HG03565 (cell line): ENCODE results near the gene CITED4.

Experiments used
- ATAC-seq: cut with Tn5 transposase; IDR thresholded peaks from one replicate; pipeline ENCODE4 v1.9.1; 2021; ENCODE audit warnings: mild to moderate bottlenecking, moderate library complexity; ENCODE audit not compliant: unreplicated experiment

The CITED4 gene

DNA sequence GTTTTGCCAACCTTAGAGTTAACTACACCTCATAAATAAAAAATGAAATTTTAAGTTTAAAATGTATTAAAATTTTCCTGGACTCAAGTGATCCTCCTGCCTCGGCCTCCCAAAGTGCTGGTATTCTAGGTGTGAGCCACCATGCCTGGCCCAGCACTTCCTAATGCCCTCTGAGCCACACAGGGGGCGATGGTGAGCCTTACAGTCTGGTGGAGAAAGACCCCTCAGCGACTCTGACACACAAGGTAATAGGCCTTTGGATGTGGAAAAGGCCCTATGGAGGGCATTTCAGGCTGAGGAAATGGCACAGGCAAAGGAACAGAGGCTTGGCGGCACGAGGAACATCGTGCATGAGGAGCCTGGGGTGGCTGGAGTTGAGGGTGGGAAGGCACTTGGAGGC, 6.7 kb downstream of the CITED4 start:
- ATAC-seq = no peak

DNA sequence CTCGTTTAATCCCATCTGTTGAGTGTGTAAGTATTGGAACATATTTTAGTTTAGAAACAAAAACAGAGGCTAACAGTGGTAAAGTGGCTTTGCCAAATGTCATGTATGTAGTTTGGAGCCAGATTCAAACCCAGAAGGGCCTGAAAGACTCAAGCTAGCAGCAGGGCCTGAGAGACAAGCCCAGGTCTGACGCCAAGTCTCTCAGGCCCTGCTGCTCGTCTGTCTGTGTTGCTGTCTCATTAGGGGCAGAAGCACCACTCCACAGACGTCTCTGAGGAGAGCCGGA, 8.3 kb downstream of the CITED4 start:
- ATAC-seq = no peak

DNA sequence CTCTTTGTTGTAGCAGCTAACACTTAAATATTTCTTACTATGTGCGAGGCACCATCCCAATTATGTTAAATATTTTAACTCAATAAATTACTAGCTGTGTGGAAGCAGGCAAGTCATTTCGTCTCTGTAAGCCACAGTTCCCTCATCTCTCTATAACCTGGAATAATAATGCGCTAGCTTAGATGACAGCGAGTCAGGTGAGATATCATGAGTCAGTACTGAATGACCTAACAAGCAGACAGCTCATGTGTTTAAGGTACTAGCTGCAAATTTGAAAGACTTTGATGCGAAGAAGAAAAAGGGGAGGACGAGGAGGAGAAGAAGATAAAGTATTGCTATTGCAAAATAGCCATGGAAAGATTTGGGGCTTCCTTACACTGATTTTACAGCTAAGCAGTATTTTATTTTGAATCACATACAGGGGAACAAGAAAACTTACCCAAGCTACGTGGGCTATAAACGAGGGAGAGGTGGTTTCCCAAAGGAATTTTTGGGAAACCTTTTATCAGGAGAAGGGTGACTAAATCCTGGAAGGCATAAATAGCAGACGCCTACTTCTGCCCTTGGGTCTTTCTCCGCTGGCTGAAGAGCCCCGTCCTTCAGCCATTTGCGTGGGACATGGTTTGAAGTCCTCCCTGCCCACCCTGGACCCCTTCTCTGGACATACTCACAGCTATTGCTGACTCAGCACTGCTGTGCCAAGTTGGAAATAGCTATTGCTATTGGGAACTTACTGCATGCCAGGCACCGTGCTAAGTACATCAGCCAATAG, 8.9 kb downstream of the CITED4 start:
- no peak for ATAC-seq

- no peak for ATAC-seq
These were observed 10.5 kb downstream of the CITED4 start for GRCh38 chr1:40851643-40852042.

GRCh38 chr1:40849801-40850592, 12.2 kb downstream of the CITED4 start:
- no peak for ATAC-seq

DNA sequence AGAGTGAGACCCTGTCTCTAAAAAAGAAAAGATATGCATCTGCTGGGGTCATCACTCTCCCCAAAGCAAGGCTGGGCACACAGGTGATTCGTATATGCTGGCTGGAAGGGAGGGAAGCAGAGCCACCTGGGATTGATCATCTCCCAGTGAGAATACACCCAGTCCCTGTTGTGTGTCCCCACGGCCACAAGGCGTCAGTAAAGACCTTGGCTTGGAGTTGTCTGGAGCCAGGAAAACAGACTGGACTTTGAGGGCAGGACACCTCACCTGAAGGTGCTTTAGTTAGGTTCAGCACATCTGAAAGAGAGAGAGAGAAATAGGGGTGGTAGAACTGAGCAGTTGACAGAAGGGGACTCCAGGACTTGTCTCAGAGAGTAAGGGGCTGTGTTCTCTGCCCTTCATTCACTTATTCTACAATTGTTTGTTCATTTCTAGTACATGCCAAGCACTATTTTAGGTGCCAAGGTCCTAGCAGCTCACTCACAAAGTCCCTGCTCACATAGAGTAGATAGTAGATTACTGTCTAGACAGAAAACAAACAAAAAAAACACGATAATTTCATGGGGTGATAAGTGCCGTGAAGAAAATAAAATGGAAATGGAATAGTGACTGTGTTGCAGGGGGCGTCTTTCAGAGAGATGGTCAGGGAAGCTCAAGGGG, 13.5 kb downstream of the CITED4 start:
- no peak for ATAC-seq

GRCh38 chr1:40847023-40847745, 15.0 kb downstream of the CITED4 start:
- no peak for ATAC-seq

- ATAC-seq = no peak
These were observed 16.3 kb downstream of the CITED4 start for GRCh38 chr1:40845895-40846294.

DNA sequence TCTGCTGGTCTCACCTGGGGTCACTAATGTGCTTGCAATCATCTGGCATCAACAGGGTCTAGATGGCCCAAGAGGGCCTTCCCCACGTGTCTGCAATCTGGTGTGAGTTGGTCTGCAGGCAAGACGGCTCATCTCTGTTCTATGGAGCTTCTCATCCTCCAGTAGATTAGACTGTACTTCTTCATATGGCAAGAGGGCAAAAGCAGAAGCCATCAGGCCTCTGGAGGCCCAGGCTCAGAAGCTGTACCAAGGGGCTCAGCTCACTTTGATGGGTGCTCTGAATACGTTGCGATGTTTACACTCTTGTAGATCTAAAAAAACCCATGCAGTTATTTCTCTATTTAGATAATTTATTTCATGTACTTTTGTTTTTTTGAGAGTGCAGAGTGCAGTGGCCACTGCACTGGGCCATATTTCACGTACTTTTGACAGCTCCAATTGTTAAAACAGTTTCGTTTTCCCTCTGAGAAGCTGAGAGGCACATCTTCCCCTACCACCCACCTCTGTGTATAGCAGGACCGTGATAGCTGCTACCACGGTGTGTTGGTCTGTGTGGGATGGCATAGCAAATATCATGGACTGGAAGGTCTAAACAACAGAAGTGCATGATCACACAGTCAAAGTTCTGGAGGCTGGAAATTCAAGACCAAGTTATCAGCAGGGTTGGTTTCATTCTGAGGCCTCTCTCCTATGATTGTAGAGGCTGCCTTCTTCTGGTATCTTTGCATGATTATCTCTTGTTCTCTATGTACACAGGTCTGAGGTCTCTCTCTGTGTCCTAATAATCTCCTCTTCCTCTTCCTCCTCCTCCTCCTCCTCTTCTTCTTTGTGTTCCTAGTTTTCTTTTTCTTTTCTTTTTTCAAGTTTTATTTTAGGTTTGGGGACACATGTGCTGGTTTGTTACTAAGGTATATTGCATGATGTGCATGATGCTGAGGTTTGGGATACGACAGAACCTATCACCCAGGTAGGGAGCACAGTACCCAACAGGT, 17.0 kb downstream of the CITED4 start:
- ATAC-seq = no peak

- ATAC-seq = no peak
These were observed 18.1 kb downstream of the CITED4 start for GRCh38 chr1:40844079-40844478.

- ATAC-seq = no peak
These were observed 19.5 kb downstream of the CITED4 start for GRCh38 chr1:40842691-40843090.

DNA sequence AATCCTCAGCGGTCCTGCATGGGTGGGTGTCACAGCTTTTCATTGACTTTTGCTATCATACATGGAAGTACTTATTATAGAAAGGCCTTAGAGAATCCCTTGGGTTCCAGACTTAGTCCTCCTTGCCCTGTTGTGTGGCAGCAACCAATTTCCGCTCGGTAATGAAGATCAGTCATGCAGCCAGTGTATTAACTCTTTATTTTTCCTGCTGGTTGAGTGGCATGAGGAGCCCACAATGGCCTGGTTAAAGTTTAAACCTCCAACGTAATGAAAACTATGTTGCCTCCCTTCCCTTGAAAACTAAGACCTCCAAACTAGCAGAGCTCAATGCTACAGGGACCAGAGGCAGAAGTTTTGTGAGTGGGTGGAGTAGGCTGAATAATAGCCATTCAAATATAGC, 20.0 kb downstream of the CITED4 start:
- ATAC-seq = no peak

DNA sequence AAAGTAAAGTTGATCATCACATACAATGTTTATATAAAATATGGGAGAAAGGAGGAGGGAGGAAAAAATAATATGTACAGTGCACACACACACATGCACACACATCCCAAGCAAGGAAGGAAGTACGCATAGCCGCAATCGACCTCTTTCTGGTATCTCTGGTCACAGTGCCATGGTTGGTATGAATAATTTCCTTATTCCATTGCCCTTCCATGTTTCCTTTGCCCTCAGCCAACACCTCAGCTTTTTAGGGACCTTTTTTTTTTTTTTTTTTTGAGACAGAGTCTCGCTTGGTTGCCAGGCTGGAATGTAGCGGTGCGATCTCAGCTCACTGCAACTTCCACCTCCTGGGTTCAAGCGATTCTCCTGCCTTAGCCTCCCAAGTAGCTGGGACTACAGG, 20.6 kb downstream of the CITED4 start:
- no peak for ATAC-seq

GRCh38 chr1:40840526-40841323, 21.4 kb downstream of the CITED4 start:
- no peak for ATAC-seq

DNA sequence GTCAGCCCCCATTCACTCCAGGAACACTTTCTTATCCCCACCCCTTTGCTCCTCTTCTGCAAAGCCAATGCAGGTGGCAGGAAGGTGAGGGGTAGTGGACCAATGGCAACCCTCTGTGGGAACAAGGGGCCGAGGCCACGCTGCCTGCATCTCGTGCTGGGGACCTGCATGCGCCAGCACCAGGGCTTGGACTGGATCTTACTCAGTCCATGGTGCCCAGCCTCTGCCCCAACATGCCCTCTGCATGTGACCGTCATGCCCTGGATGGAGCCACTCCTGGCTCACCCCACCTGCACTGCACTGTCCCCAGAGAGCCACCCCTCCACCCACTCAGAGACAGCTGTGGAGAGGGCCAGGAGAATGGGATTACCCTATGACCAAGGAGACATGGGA, 22.2 kb downstream of the CITED4 start:
- ATAC-seq = no peak

DNA sequence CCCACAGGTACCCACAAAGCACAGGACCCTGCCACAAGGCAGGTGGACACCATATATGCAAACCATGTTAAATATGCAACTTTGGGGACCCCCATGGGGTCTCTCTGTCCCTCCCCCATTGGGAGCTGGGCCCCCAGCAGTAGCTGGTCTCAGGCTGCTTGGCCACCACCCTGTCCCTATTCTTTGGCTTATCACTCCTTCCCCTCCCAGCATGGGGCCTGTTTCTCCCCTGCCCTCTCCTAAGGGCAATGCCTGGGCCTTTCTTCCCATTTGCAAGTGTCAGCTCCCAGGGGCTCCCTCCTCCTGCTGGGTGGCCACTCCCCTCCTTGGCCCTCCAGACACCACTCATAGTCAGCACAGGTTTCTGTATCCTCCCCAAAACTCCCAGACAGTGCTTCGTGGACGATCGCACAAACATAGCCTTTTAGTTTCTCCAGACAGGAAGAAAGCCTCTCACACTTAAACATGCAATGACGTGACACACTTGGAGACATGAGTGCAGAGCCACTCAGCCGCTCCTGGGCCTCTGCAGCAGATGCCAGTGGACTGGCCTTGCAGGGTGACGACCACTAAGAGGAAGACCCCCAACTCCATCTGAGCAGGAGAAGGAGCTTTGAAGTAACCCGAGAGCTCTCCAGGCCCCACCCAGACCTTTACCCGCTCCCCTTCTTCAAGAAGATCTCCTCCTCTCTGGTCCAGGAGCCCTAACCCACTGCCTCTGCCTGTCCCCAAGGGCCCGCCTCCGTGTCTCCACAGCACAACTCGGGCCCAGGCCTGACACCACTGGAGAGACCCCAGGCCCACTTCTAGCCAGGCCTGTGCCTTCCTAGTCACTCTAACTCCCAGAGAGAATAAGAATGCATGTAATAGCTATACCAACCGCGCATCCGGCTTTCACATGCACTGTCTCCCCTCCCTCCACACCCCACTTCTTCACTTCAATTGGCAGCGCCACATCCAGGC, 22.9 kb downstream of the CITED4 start:
- no peak for ATAC-seq

DNA sequence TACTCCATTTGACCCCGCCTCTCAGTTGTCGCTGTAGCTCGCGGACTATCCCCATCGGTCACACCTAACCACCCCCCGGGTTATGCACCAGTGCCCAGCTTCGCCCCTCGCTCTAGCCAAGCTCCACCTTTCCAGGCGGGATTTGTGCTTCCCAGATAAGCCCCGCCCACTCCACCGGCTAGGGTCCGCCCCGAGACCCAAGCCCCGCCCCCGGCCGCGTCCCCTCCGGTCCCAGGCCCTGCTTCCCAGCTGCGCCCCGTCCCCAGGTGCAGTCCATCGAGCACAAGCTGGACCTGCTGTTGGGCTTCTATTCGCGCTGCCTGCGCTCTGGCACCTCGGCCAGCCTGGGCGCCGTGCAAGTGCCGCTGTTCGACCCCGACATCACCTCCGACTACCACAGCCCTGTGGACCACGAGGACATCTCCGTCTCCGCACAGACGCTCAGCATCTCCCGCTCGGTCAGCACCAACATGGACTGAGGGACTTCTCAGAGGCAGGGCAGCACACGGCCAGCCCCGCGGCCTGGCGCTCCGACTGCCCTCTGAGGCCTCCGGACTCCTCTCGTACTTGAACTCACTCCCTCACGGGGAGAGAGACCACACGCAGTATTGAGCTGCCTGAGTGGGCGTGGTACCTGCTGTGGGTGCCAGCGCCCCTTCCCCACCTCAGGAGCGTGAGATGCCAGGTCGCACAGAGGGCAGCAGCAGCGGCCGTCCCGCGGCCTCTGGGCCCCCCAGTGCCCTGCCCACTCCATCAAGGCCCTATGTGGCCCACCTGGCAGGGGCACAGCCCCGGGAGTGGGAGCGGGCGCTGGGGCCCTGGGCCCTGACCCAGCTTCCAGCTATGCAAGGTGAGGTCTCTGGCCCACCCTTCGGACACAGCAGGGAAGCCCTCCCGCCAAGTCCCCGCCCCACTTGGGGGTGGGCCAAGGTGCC, 23.9 kb downstream of the CITED4 start:
- no peak for ATAC-seq
